GM19351 (cell line): Measurements from ENCODE around the gene ASCC1.
A peak's percentile ranks its signal among the peaks of the same experiment; 100 is the strongest.
"Not testable (repeated sequence)": the region's sequence is repeated elsewhere in the genome, so short reads cannot be mapped to it uniquely, and the experiment has no call there.

Experiments
- ATAC-seq: cut with Tn5 transposase; IDR thresholded peaks from one replicate; pipeline ENCODE4 v1.9.1; 2021; ENCODE audit warnings: mild to moderate bottlenecking, moderate library complexity; ENCODE audit not compliant: unreplicated experiment

ASCC1 gene

DNA sequence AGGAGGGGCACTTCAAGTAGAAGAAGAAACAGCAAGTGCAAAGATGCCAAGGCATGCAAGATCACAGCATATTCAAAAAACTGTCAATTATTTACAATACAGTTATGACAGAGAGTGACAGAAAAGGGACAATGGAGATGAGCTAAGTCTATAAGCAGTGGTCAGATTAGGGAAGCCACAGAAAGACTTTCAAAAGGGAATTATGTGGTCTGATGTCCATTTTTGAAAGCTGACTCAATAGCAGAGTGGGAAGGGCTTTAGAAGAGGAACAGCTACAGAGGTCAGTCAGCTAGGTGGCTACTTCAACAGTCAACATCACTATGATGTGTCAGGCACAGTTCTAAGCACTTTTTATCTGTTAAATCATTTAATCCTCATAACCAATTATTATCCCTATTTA, 82.6 kb downstream of the ASCC1 start:
- peak; percentile 92 for ATAC-seq

DNA sequence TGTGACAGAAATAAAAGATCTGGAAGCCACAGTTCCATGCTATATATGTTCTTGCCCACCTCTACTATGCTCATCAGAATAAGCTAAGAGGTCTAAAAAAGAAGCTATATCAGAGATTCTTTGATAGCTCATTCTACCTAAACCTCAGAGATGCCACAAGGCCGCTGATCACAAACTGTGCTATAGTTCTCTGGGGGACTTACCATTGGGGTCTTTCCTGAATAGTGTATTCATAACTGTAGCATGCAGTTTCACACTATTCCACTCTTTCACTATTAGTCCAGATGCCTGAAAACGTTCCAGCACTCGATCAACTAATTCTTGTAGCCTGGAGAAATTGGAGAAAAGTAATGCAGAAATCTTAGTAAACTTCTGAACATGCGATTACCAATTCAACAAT, 83.2 kb downstream of the ASCC1 start:
- no peak for ATAC-seq

DNA sequence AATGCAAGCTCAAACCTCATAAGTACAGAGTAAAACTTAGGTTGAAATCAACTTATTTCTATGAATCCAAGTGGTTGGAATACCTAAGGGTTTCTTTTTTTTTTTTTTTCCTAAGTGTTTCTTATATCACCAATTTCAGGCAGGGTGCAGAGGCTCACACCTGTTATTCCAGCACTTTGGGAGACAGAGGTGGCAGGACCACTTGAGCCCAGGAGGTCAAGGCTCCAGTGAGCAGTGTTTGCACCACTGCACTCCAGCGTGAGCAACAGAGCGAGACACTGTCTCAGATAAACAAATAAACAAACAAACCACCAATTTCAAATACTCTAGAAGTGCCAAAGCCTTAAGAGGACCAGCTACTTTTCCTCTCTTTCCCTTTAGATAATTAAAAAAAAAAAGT, 88.5 kb downstream of the ASCC1 start:
- no peak for ATAC-seq

DNA sequence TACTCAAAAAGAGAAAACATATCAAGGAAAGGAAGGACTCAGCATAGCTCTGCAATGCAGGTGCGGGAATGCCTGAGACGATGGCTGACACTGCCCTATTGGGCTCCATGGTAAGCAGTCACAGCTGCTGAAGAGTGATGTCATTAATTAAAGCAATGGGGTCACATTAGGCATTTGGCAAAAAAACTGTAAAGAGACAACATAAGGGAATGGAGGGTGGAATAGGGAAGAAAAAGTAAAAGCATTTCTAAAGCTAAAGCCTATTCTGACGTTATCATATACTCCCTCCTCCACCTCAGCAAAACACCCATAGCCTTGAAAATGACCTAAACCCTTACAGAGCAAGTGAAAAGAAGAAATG, 89.2 kb downstream of the ASCC1 start:
- no peak for ATAC-seq

DNA sequence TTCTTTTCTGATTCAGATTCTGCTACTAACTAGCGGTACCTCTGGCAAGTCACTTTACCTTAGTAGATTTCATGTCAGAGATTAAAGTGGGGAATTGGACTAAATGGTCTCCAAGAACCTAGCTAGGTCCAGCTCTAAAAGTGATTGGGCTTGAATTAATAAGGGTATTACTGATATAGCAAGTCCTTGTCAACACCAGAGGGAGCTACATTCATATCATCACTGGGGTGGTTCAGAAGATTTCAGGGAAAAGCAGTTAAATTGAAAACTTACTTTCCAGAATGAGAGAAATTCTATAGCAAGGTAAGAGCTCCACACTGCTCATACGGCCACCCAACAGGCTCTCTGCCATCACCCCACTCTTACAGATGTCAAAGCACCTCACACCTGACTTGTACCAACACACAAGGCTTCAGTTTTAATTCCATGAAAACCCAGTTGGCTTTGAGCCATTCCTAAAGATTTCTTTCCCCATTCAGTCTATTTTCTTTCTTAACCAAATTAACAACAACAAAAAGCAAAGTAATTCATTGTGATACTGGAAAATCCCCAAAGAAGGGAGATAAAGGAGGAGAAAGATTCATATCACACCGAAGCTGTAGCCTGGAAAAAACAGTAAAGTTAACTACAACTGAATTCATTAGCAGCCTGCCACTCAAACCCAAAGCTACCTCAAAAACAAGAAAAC, 89.7 kb downstream of the ASCC1 start:
- ATAC-seq: no peak

DNA sequence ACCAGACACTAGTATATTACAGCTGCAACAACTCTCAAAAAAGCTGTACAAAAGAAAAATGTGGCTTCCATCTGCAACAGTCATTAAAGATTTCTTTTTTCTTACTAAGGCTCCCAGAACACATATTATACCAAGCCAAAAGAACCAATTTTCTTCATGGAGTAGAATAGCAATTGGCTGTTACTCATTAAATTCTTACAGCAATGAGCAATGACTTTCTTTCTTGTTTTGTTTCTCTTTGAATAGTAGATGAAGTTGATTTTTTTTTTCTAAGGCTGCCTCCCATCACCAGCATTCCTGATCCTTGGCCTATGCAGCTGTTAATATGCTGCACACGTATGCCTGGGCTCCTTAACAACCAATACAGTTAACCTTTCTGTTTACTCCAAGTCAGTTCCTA, 91.1 kb downstream of the ASCC1 start:
- ATAC-seq: no peak

DNA sequence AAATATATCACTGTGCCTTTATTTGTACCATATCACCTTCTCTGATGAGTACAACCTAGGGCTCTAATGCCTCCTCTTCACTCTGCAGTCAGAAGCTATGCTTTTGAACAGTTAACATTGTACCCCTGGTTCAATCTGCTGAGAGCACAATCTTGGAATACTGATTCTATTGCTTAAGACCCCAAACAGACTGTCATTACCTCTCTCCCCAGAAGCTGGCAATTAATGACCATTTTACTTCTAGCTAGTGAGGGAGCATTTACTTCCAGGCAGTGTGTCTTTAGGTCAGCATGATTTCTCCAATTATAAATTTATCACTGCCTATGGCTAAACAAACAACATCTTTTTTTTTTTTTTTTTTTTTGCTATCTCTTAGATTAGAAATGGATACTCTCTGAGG, 91.7 kb downstream of the ASCC1 start:
- no peak for ATAC-seq

DNA sequence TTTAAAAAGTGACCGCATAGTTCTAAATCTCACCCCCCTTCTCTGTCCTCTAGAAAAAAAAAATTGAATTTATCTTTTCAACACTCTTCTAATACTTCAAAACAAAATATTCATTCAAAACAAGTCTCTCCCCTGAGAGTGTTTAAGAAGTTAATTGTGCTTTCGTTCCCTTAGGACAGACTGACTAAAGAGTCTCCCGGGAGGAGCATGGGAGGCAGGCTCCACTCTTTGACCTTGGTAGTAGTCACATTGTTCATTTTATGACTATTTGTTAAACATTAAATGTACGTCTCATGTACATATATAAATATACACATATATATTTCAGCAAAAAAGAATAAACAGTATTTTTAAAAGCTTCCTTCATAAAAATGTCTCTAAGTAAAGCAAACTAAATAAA, 92.5 kb downstream of the ASCC1 start:
- no peak for ATAC-seq

DNA sequence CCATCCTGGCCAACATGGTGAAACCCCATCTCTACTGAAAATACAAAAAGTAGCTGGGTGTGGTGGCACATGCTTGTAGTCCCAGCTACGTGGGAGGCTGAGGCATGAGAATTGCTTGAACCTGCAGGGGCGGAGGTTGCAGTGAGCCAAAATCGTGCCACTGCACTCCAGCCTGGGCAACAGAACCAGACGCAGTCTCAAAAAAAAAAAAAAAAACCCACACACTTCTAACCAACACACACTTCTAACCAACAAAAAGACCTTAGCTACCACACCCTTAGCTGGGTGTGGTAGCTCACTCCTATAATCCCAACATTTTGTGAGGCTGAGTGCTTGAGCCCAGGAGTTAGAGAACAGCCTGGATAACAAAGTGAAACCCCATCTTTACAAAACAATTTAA, 93.9 kb downstream of the ASCC1 start:
- no peak for ATAC-seq

DNA sequence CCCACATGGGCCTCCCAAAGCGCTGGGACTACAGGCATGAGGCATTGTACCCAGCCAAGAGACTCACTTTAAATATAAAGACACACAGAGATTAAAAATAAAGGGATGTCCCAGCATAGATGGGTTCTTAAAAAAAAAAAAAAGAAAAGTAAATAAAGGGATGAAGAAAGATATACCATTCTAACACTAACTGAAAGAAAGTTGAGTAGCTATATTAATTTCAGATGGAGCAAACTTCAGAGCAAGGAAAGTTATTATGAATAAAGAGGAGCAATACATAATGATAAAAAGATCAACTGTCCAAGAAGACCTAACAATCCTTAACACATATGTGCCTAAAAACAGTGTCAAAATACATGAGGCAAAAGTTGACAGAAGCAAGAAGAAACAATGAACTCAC, 94.7 kb downstream of the ASCC1 start:
- no peak for ATAC-seq

DNA sequence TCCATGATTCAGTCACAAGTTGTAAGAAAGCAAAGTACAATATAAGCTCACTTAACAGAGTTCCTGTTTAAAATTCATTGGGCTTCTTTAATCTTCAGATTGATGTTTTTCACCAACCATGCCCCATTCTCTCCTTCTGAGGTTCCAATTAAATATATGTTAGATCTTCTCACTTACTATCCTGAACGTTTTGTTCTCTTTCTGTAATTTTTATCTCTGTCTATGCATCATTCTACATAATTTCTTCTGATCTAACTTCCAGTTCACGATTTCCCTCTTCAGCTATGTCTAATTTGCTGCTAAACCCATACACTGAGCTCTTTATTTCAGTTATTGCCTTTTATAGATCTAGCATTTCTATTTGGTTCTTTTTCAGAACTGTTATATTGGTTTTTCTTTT, 99.7 kb downstream of the ASCC1 start:
- ATAC-seq: no peak

DNA sequence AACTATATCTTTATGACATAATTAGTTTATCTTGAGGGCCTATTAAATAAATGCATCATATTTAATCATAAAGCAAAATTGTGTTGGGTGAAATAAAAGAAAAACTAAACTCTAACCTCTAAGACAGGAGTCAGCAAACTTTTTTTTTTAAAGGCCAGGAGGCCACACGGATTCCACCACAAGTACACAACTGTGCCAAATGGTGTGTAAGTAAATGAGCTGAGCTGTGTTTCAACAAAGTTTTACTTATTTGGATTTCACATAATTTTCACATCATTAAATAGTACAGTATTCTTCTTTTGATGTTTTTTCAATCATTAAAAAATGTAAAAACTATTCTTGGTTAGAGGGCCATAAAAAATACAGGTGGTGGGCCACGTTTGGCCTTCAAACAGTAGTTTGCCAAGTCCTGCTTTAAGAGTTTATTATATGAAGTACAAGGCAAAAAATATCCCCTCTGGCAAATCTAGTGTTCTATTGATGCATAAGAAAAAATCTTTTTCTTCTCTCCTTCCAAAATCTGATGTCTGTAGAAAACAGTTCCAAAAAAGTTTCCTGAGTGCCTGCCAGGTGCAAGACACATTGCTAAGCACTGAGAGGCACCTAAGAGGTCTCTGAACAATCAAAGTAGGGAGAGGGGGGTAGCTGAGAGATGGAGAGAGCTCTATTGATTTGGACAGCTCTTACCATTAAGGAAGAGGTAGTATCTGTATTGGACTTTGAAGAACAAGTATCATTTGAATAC, 101.2 kb downstream of the ASCC1 start:
- no peak for ATAC-seq

DNA sequence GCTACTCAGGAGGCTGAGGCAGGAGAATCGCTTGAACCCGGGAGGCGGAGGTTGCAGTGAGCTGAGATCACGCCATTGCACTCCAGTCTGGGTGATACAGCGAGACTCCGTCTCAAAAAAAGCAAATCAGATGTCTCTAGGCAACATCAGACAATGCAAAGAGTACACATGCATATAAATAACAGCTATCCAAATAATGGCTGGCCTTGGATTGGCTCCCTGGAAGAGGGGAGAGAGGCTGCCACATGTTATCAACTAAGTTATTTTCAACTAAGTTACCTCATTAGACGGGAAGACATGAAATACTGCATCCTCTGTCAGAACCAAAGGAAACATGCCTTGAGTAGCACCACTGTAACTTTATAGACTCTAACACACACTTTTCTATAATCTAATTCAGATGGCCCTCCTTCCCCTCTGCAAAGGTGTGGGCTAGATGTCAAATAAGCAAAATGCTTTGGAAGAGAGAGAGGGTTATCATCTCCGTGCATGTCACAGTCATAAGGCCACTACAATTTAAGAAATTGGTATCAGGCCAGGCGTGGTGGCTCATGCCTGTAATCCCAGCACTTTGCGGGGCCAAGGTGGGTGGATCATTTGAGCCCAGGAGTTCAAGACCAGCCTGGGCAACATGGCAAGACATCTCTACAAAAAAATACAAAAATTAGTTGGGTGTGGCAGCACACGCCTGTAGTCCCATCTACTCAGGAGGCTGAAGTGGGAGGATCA, 105.2 kb downstream of the ASCC1 start:
- ATAC-seq: no peak

DNA sequence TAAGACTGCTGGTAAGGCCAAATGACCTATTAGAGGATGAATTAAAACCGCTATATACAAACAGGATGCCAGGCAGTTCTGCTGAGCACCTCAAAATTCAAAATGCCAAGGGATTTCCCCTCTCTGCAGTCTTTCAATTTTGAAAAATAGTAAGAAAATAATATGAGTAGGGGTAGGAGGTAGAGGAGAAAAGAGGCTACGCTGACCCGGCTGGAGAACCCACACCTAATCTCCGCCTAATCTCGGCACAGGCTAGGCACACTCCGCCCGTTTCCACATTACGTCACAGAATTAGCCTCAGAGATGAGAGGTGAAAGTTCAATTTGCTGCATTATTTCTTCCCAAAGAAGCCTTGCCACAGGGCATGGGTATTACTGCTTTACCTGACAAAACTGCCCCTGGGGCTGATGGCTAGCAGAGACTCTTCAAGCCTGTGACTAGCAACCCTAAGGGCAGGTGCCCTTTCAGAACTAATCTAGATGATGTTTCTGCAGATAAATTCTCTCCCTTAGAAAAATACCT, 106.4 kb downstream of the ASCC1 start:
- no peak for ATAC-seq

DNA sequence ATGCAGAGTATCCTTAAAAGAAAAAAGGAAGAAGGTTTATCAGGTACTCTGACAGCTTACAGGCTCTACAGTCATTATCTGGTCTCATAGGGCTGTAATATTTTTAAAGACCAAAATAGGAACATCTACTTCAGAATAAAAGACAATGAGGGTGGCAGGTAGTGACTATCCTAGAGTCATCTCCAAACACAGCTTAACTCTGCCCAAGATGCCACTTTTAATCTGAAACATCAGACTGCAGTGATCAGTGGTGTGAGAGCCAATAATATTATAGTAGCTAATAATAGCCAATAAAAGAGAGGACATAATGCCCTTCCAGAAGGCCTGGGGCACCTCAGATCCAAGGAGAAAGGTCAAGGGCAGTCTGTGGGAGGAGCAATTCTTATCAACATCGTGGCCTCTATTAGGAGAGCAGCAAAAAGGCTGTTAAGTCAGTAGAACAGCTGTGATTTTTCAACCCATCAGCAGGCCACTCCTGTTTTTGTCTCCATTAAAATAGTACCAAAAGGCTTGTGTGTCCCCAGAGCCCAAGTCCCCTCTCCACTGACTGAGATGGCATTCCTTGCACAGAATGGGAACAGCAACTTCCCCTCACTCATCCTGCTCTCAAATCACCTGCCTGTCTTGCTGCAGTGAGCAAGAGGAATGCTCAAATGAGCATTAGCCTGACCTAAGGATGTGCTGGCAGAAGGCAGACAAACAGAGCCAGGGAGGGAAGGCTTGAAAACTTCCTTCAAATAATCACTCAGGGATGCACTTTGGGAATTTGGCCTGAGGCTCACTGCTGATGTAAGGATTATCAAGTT, 107.0 kb downstream of the ASCC1 start:
- ATAC-seq: no peak

DNA sequence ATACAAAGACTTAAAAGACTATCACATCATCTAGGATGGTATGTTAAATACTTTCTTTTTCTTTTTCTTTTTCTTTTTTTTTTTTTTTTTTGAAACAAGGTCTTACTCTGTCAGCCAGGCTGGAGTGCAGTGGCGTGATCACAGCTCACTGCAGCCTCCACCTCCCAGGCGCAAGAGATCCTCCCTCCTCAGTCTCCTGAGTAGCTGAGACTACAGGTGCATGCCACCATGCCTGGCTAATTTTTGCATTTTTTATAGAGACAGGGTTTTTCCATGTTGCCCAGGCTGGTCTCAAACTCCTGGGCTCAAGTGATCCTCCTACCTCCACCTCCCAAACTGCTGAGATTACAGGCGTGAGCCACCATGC, 108.1 kb downstream of the ASCC1 start:
- not testable (repeated sequence) for ATAC-seq

DNA sequence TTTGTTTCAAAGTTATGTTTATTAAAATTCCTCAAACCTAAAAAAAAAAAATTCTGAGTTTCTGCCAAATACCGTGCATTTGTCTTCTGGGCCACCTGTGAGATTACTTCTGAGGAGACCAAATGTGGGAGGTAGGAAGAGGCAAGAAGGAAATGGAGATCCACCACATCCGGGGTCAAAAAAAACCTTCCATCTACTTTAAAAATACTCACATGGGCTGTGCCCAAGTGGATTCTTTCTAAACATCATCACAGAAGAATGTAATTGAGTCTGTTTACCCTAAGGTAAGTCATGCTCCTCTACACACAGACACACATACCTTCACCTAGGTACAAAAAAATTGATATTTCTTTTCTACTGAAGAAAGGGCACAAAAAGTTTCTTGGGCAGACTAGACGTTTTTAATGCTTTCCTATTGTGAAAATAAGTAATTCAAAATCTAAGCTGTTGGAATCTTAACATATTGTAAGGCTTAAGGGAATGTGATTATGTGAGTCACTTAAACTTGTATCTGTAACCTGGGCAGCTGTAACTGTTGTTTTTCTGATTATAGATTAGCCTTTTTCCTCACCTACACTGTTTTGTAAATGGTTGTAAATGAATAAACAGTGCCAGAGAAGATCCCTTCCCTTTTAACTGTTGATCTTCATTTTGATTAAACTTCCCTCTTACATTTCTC, 108.6 kb downstream of the ASCC1 start:
- ATAC-seq: no peak

DNA sequence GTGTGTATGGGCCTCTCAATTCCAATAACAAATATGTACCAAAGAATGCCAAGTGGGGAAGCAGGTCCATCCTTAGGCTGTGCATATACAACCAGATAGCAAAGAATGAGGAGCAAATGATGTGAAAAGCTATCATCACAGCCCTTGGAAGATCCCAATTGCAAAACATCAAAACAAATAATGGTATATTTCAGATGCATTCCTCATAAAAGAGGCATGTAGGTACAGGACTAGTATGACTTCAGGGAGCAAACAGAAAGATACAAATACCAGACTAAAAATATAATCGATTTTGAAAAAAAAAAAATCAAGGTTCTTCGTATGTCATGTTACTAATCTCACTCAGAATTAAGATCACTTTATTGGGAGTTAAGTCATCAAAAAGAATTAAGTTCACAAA, 109.2 kb downstream of the ASCC1 start:
- no peak for ATAC-seq

DNA sequence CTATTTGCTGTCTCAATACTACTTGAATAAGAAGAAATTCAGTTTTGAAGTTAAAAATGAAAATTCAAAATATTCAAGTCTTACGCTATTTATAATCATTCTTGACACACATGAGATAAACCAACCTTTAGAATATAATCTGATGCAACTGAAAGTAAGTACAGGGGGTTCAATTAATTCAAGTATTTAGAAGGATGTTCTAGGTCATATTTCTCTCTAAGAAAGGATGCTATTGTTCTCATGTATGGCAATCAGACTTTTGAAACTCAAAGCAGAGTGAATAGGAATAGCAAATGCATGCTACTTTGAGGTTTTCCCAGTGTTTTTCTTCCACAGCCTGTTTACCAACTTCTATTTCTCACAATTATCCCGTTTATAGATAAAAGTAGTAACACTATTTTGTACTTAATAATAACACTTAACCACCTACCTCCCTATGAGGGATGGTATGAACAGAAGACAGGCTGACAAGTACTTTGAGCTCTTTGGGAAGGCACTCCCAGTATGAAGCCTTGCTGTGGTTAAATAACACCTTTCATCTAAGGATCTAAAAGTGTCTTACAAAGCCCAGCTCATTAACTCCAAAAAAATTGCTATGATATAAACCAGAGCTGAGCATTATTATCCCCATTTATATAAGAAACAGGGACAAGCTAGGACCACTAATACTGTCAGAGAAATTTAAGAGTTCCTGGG, 109.8 kb downstream of the ASCC1 start:
- no peak for ATAC-seq

DNA sequence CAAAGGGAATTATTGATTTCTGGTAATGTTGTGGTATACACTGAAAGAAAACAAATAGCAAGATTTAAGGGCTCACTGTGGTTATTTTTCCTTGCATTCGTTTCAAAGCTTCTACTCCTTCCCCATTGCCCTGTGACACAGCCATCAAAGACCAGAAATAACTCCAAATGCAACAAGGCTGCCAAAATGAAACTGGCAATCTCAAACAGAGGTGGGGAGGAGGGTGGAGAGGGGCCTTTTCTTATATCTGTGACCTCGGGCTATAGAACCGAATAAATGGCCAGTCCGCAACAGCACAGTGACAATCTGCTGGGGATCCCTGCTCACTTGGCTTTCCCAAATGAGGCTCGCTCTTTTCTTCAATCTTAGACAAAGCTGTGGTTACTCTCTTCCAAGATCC, 110.4 kb downstream of the ASCC1 start:
- ATAC-seq: no peak
